HFFc6 (cell line): Measurements from ENCODE around the gene DDO. TPM values are rescaled to one million over a fixed set of nuclear protein-coding genes. Genes with fewer than 3 reads are reported as not detected.

Experiments
- DNase-seq: peaks from one replicate; pipeline ENCODE4 v3.0.0-alpha.2; 2018
- H3K27ac Mint-ChIP-seq: 2 replicates; pipeline ENCODE4 v1.8.0; 2020; ENCODE audit warnings: mild to moderate bottlenecking, mixed read lengths
- H3K27me3 Mint-ChIP-seq: 2 replicates; pipeline ENCODE4 v1.8.0; 2021; ENCODE audit warnings: mild to moderate bottlenecking, moderate library complexity, mixed read lengths; ENCODE audit not compliant: insufficient read depth
- H3K36me3 Mint-ChIP-seq: 2 replicates; pipeline ENCODE4 v1.8.0; 2021; ENCODE audit warnings: low read depth, mixed read lengths
- H3K4me1 Mint-ChIP-seq: 2 replicates; pipeline ENCODE4 v1.8.0; 2020; ENCODE audit warnings: low read depth, mixed read lengths
- H3K4me3 Mint-ChIP-seq: 2 replicates; pipeline ENCODE4 v1.8.0; 2020; ENCODE audit warnings: mild to moderate bottlenecking, moderate library complexity, mixed read lengths
- H3K9me3 Mint-ChIP-seq: 2 replicates; pipeline ENCODE4 v1.8.0; 2020; ENCODE audit warnings: mild to moderate bottlenecking, mixed read lengths
- total RNA-seq, 6 experiments: library from RNA; stranded (reverse); fragmentation: NEBNext Ultra II Directional; extraction: Animal tissue kit (Norgen Biotek cat#: 25700); gene quantifications; 2 replicates in 1 of 6; 3 replicates in 5 of 6; pipeline ENCODE4 v1.2.3, GENCODE V29; 2021
- TF ChIP-seq, protein P1 (sequence below): fragments of 200-600 bp; sonication (generic); IDR thresholded peaks from 2 replicates; pipeline ENCODE4 v1.5.0; 2021; ENCODE audit warnings: antibody characterized with exemption, mild to moderate bottlenecking

DDO gene
- total RNA-seq, 6 experiments from 2014 or later: 0.50 to 1.2 (median 0.98) TPM

DNA sequence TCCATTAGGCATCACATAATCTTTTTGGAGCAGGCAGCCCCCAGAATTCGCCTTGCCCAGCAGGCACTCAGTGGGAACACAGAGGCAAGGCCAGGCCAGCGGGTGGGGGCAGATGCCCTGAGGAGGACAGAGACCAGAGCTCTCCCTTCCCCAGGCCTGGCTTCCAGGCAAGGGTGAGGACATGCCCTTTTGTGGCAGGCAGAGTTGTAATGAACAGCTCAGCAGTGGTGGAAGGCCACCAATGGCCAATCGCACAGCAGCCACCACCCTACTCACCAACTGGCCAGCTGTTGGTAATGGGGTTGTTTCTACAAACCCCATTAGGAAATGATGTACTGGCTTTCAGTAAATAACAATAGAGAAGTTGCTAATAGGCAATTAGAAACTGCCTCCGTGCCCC is 15.4 kb upstream of the DDO start:
- H3K36me3 Mint-ChIP-seq: no peaks in the 10 kb centered on the region
- DNase-seq: no peak
- H3K4me3 Mint-ChIP-seq: no peak overlapping the region
- TF ChIP-seq, protein P1, sequence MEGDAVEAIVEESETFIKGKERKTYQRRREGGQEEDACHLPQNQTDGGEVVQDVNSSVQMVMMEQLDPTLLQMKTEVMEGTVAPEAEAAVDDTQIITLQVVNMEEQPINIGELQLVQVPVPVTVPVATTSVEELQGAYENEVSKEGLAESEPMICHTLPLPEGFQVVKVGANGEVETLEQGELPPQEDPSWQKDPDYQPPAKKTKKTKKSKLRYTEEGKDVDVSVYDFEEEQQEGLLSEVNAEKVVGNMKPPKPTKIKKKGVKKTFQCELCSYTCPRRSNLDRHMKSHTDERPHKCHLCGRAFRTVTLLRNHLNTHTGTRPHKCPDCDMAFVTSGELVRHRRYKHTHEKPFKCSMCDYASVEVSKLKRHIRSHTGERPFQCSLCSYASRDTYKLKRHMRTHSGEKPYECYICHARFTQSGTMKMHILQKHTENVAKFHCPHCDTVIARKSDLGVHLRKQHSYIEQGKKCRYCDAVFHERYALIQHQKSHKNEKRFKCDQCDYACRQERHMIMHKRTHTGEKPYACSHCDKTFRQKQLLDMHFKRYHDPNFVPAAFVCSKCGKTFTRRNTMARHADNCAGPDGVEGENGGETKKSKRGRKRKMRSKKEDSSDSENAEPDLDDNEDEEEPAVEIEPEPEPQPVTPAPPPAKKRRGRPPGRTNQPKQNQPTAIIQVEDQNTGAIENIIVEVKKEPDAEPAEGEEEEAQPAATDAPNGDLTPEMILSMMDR: no peak
- no peaks in the 10 kb centered on the region for H3K9me3 Mint-ChIP-seq
- no peaks in the 10 kb centered on the region for H3K4me1 Mint-ChIP-seq
- no peak overlapping the region for H3K27ac Mint-ChIP-seq
- H3K27me3 Mint-ChIP-seq: peaks cover 36% of the 10 kb centered on the region

DNA sequence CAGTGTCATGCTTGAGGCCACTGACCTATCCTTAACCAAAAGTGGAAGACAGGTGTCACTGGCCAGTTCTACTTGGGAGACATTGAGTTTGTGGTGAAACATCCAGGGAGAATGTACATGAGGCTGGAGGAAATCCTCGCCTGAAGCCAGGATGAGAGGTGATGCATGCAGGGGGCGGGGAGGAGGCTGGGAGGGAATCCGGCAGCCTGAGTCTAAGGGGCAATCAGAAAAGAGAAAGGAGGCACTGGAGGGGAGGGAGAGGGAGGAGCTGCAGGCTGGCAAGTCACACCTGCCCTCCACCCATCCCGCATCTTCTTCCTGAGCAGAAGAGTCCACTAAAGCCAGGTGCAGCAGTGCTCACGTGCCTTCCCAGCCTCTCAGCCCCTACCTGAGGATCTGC is 14.9 kb upstream of the DDO start:
- H3K4me3 Mint-ChIP-seq: no peak overlapping the region
- no peaks in the 10 kb centered on the region for H3K4me1 Mint-ChIP-seq
- TF ChIP-seq, protein P1: no peak
- H3K27me3 Mint-ChIP-seq: peaks cover 34% of the 10 kb centered on the region
- no peaks in the 10 kb centered on the region for H3K36me3 Mint-ChIP-seq
- no peaks in the 10 kb centered on the region for H3K9me3 Mint-ChIP-seq
- DNase-seq: no peak
- H3K27ac Mint-ChIP-seq: no peak overlapping the region

DNA sequence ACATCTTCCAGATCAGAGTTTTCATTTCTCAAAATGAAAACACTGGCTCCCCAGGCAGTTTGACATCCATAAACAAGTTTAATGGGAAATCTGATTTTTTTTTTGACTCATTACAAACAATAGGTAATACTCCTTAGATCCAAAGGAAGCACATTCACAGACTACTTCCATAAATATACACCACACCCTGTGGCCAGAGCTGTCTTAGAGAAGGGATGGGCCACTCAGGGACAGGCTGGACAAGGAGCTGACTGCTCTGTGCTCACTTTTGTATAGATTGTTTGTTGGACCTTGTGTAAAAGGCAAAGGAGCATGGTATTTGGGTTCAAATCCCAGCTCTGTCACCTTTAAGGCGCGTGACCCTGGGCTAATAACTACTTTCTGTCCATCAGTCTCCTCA is 12.8 kb upstream of the DDO start:
- TF ChIP-seq, protein P1: no peak
- H3K4me1 Mint-ChIP-seq: no peaks in the 10 kb centered on the region
- no peak overlapping the region for H3K27ac Mint-ChIP-seq
- no peaks in the 10 kb centered on the region for H3K9me3 Mint-ChIP-seq
- H3K4me3 Mint-ChIP-seq: no peak overlapping the region
- H3K36me3 Mint-ChIP-seq: no peaks in the 10 kb centered on the region
- no peak for DNase-seq
- peaks cover 40% of the 10 kb centered on the region for H3K27me3 Mint-ChIP-seq

DNA sequence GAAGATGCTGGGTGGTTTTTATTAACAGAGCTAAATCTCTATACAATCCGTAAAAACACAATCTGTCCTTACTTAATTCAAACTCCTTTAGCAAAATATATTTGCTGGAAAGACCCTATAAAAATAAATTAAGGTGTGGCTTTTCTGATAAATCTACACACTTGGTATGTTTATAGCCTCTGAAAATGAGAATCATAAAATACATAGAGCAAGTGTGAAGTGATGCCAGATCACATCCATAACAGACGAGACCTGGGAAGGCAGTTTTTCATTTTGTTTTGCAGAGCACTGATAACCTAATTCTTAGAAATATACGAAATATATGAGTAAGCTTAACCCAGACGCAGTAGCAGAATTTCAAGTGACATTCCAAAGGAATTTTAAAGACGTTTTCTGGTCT is 10.4 kb upstream of the DDO start:
- Mint-ChIP-seq H3K27ac (no peak overlapping the region), H3K9me3 (peaks cover 6% of the 10 kb centered on the region; the same call in 1 of the 2 replicates), H3K4me3 (no peak overlapping the region), H3K36me3 (0 out of 2 replicates have a peak, but pooled peaks cover 3% of the 10 kb centered on the region), H3K27me3 (peaks cover 45% of the 10 kb centered on the region), H3K4me1 (no peaks in the 10 kb centered on the region)
- no peak for DNase-seq
- TF ChIP-seq, protein P1: no peak

DNA sequence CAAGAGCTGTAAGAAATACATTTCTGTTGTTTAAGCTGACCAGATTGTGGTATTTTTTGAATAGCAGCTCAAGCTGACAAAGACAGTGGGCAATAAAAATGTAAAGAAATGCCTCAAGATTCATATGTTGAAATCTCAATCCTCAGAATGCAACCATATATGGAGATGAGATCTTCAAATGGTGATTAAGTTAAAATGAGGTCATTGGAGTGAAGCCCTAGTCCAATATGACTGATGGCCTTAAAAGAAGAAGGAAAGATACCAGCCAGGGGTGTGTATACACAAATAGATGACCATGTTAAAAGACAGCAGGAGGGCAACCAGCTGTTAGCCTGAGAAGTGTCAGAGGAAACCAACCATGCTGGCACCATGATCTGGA is 7.1 kb upstream of the DDO start:
- no peak overlapping the region for H3K4me3 Mint-ChIP-seq
- H3K36me3 Mint-ChIP-seq: 0 out of 2 replicates have a peak, but pooled peaks cover 3% of the 10 kb centered on the region
- H3K4me1 Mint-ChIP-seq: no peaks in the 10 kb centered on the region
- TF ChIP-seq, protein P1: no peak
- H3K27me3 Mint-ChIP-seq: peaks cover 36% of the 10 kb centered on the region
- H3K27ac Mint-ChIP-seq: no peak overlapping the region
- no peak for DNase-seq
- H3K9me3 Mint-ChIP-seq: peaks cover 6% of the 10 kb centered on the region; the same call in 1 of the 2 replicates
